Upper lobe of right lung (tissue), 1 donor: ENCODE data around the gene NAA15. TPM values are rescaled to one million over a fixed set of nuclear protein-coding genes. Genes with fewer than 3 reads are reported as not detected.

Experiments
- ATAC-seq: fragments of 200-7000 bp; cut with Tn5 transposase; one replicate; pipeline ENCODE4 v1.9.1; 2020; ENCODE audit warnings: mild to moderate bottlenecking, moderate library complexity
- DNase-seq: peaks from one replicate; pipeline ENCODE4 v3.0.0-alpha.2; 2020
- H3K27ac ChIP-seq: fragments of 200-600 bp; one replicate; pipeline ENCODE4 v1.8.0; 2022
- H3K27me3 ChIP-seq: fragments of 200-600 bp; one replicate; pipeline ENCODE4 v1.8.0; 2022; ENCODE audit warnings: mild to moderate bottlenecking
- H3K36me3 ChIP-seq: fragments of 200-600 bp; one replicate; pipeline ENCODE4 v1.8.0; 2022
- H3K4me1 ChIP-seq: fragments of 200-600 bp; one replicate; pipeline ENCODE4 v1.8.0; 2022
- H3K4me3 ChIP-seq: fragments of 200-600 bp; one replicate; pipeline ENCODE4 v1.8.0; 2022; ENCODE audit warnings: mild to moderate bottlenecking
- H3K9me3 ChIP-seq: fragments of 200-600 bp; one replicate; pipeline ENCODE4 v1.8.0; 2022
- intact Hi-C: fragments of 100-400 bp; cut with DNase I; formaldehyde crosslinking; loops from one replicate; pipeline ENCODE4 v1.11.0; 2022
- total RNA-seq: library from RNA; stranded (reverse); fragmentation: NEBNext Ultra II Directional; extraction: Animal tissue kit (Norgen Biotek cat#: 25700); gene quantifications from one replicate; pipeline ENCODE4 v1.2.1, GENCODE V29; 2021
- TF ChIP-seq, protein P1 (sequence below): fragments of 200-600 bp; IDR thresholded peaks from one replicate; pipeline ENCODE4 v1.8.0; 2022; ENCODE audit warnings: antibody characterized with exemption
- donor health status: DM: no; HTN: yes; CAD: no; lungs with severe emphysema.

The NAA15 gene
- total RNA-seq, 1 donor from 2014 or later: 38.5 TPM

- H3K27ac ChIP-seq: no peak overlapping the region
- no peak overlapping the region for H3K4me3 ChIP-seq
- H3K9me3 ChIP-seq: no peaks in the 10 kb centered on the region
- intact Hi-C loops: no loop called here
- DNase-seq: no peak
- no peak for ATAC-seq
- TF ChIP-seq, protein P1, sequence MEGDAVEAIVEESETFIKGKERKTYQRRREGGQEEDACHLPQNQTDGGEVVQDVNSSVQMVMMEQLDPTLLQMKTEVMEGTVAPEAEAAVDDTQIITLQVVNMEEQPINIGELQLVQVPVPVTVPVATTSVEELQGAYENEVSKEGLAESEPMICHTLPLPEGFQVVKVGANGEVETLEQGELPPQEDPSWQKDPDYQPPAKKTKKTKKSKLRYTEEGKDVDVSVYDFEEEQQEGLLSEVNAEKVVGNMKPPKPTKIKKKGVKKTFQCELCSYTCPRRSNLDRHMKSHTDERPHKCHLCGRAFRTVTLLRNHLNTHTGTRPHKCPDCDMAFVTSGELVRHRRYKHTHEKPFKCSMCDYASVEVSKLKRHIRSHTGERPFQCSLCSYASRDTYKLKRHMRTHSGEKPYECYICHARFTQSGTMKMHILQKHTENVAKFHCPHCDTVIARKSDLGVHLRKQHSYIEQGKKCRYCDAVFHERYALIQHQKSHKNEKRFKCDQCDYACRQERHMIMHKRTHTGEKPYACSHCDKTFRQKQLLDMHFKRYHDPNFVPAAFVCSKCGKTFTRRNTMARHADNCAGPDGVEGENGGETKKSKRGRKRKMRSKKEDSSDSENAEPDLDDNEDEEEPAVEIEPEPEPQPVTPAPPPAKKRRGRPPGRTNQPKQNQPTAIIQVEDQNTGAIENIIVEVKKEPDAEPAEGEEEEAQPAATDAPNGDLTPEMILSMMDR: no peak
- H3K4me1 ChIP-seq: no peaks in the 10 kb centered on the region
- H3K27me3 ChIP-seq: no peaks in the 10 kb centered on the region
- H3K36me3 ChIP-seq: peaks cover 15% of the 10 kb centered on the region
These were observed 31.7 kb downstream of the NAA15 start for GRCh38 chr4:139333046-139333445.

DNA sequence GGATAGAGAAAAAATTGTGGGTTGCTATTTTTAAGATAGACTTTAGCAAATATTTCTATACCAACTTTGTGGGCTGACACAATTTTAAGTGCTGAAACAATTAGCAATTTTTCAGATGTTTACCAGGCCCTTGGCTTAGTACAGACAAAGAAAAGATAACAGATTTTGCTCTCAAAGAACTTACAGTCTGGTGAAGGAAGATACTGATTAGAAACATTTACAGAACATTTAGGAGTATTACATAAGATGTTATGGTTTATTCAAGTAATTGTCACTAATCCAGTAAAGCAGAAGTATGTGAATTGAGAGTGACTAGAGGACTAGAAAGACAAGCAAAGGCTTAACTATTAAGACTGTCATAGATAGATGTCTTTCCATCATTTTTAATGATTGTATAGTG, 36.3 kb downstream of the NAA15 start:
- Histone ChIP-seq H3K4me3 (no peak overlapping the region), H3K4me1 (no peaks in the 10 kb centered on the region), H3K9me3 (no peaks in the 10 kb centered on the region), H3K36me3 (peaks cover 36% of the 10 kb centered on the region), H3K27ac (no peak overlapping the region), H3K27me3 (no peaks in the 10 kb centered on the region)
- DNase-seq: no peak
- intact Hi-C loops: no loop called here
- ATAC-seq: no peak
- TF ChIP-seq, protein P1: no peak

GRCh38 chr4:139361301-139361700, 60.0 kb downstream of the NAA15 start:
- no peak for DNase-seq
- no peak overlapping the region for H3K4me3 ChIP-seq
- no peaks in the 10 kb centered on the region for H3K9me3 ChIP-seq
- TF ChIP-seq, protein P1: no peak
- intact Hi-C loops: no loop called here
- peaks cover 92% of the 10 kb centered on the region for H3K36me3 ChIP-seq
- H3K27ac ChIP-seq: no peak overlapping the region
- no peaks in the 10 kb centered on the region for H3K4me1 ChIP-seq
- ATAC-seq: no peak
- H3K27me3 ChIP-seq: no peaks in the 10 kb centered on the region

- Histone ChIP-seq H3K27me3 (no peaks in the 10 kb centered on the region), H3K9me3 (no peaks in the 10 kb centered on the region), H3K27ac (no peak overlapping the region), H3K36me3 (peaks cover 68% of the 10 kb centered on the region), H3K4me3 (no peak overlapping the region), H3K4me1 (no peaks in the 10 kb centered on the region)
- intact Hi-C loops: no loop called here
- DNase-seq: no peak
- TF ChIP-seq, protein P1: no peak
- no peak for ATAC-seq
These were observed 66.3 kb downstream of the NAA15 start for GRCh38 chr4:139367421-139368090.

DNA sequence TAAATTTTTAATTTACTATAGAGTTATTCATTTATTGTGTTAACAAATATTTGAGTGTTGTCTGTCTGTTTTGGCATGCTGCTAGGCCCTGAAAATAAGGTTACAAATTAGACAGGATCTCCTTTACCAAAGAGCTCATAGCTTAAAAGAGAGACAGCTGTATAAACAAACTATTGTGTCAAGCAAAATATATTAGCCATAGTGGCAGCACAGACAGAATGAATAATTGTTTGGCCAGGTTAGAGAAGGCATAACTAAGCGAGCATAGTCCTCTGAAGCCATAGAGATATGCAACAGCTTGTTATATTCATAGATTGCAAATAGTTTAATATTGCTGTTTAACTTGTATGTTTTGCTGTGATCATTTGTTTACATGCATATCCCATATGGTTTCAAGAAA, 67.7 kb downstream of the NAA15 start:
- Histone ChIP-seq H3K27me3 (no peaks in the 10 kb centered on the region), H3K27ac (no peak overlapping the region), H3K4me1 (no peaks in the 10 kb centered on the region), H3K36me3 (peaks cover 70% of the 10 kb centered on the region), H3K9me3 (no peaks in the 10 kb centered on the region), H3K4me3 (no peak overlapping the region)
- DNase-seq (no peak), ATAC-seq (no peak)
- intact Hi-C loops: no loop called here
- TF ChIP-seq, protein P1: no peak

DNA sequence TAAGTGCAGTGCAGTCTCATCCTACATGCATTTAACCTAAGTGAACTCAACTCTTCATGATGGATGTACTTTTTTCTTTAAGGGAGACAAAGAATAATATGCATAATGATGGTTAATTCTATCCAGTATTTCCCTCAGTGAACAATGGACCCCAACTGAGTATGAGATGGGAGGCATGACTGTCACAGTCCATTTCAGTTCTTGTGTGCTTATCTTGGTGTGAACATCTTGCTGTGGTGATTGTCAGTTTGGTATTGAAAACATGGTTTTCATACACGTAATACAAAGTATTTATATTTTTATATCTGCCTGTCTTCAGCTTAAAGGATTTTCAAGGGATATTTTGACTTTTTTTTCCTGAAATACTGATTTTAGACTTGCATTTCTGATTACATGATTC, 72.9 kb downstream of the NAA15 start:
- H3K27ac ChIP-seq: no peak overlapping the region
- no peaks in the 10 kb centered on the region for H3K4me1 ChIP-seq
- H3K4me3 ChIP-seq: no peak overlapping the region
- DNase-seq: no peak
- H3K9me3 ChIP-seq: no peaks in the 10 kb centered on the region
- intact Hi-C loops: no loop called here
- TF ChIP-seq, protein P1: no peak
- no peaks in the 10 kb centered on the region for H3K27me3 ChIP-seq
- H3K36me3 ChIP-seq: peaks cover 62% of the 10 kb centered on the region
- no peak for ATAC-seq
